NT2/D1 (cell line): ENCODE measurements around the gene RAB27A.

Experiments used
- YY1 ChIP-seq: IDR thresholded peaks from 2 replicates; pipeline ENCODE4 v1.6.1; 2011; ENCODE audit not compliant: insufficient read length, insufficient read depth
- ZNF274 ChIP-seq: IDR thresholded peaks from 2 replicates; pipeline ENCODE4 v1.6.1; 2011; ENCODE audit warnings: mild to moderate bottlenecking, low read depth, low read length

GRCh38 chr15:55245059-55245458 is 44.6 kb downstream of the RAB27A start:
- TF ChIP-seq YY1 (no peak), ZNF274 (no peak)
